ENCODE measurements around the gene MNS1.
"Not testable (repeated sequence)": the region's sequence is repeated elsewhere in the genome, so short reads cannot be mapped to it uniquely, and the experiment has no call there.

The MNS1 gene

GRCh38 chr15:56464893-56465520 is at the start of gene MNS1:
MNS1 (minus strand) TSS chr15:56465137; CDS start chr15:56464972, 165 bp downstream.
- peak; percentile 97 for DNase-seq (ENCODE audit: low spot score)

- DNase-seq (ENCODE audit: low spot score) = peak; percentile 75
Measured at GRCh38 chr15:56496635-56497034, 31.7 kb upstream of the MNS1 start.

GRCh38 chr15:56495533-56495932 is 30.6 kb upstream of the MNS1 start:
- no peak for DNase-seq (ENCODE audit: low spot score)

- DNase-seq (ENCODE audit: low spot score) = no peak
Measured at GRCh38 chr15:56495053-56495452, 30.1 kb upstream of the MNS1 start.

- no peak for DNase-seq (ENCODE audit: low spot score)
Measured at GRCh38 chr15:56492791-56493555, 28.0 kb upstream of the MNS1 start.

- no peak for DNase-seq (ENCODE audit: low spot score)
Measured at GRCh38 chr15:56492236-56492635, 27.3 kb upstream of the MNS1 start.

GRCh38 chr15:56491110-56491722 is 26.3 kb upstream of the MNS1 start:
- peak; percentile 88 for DNase-seq (ENCODE audit: low spot score)

- DNase-seq (ENCODE audit: low spot score) = no peak
Measured at GRCh38 chr15:56490461-56490860, 25.5 kb upstream of the MNS1 start.

- not testable (repeated sequence) for DNase-seq (ENCODE audit: low spot score)
Measured at GRCh38 chr15:56486206-56486605, 21.3 kb upstream of the MNS1 start.

- DNase-seq (ENCODE audit: low spot score) = not testable (repeated sequence)
Measured at GRCh38 chr15:56485426-56485825, 20.5 kb upstream of the MNS1 start.

- DNase-seq (ENCODE audit: low spot score) = no peak
Measured at GRCh38 chr15:56484287-56484686, 19.4 kb upstream of the MNS1 start.

- DNase-seq (ENCODE audit: low spot score) = no peak
Measured at GRCh38 chr15:56475351-56475750, 10.4 kb upstream of the MNS1 start.

- no peak for DNase-seq (ENCODE audit: low spot score)
Measured at GRCh38 chr15:56473017-56473416, 8.1 kb upstream of the MNS1 start.

GRCh38 chr15:56472278-56472677 is 7.3 kb upstream of the MNS1 start:
- DNase-seq (ENCODE audit: low spot score) = no peak

- no peak for DNase-seq (ENCODE audit: low spot score)
Measured at GRCh38 chr15:56471440-56472069, 6.6 kb upstream of the MNS1 start.

GRCh38 chr15:56469483-56469882 is 4.5 kb upstream of the MNS1 start:
- DNase-seq (ENCODE audit: low spot score) = no peak

- DNase-seq (ENCODE audit: low spot score) = no peak
Measured at GRCh38 chr15:56468401-56468800, 3.5 kb upstream of the MNS1 start.

- no peak for DNase-seq (ENCODE audit: low spot score)
Measured at GRCh38 chr15:56467616-56468015, 2.7 kb upstream of the MNS1 start.

GRCh38 chr15:56460947-56461346 is 4.0 kb downstream of the MNS1 start:
- no peak for DNase-seq (ENCODE audit: low spot score)

- no peak for DNase-seq (ENCODE audit: low spot score)
Measured at GRCh38 chr15:56460071-56460470, 4.9 kb downstream of the MNS1 start.

GRCh38 chr15:56459096-56459495 is 5.8 kb downstream of the MNS1 start:
- no peak for DNase-seq (ENCODE audit: low spot score)

GRCh38 chr15:56456229-56456628 is 8.7 kb downstream of the MNS1 start:
- no peak for DNase-seq (ENCODE audit: low spot score)

- no peak for DNase-seq (ENCODE audit: low spot score)
Measured at GRCh38 chr15:56454836-56455235, 10.1 kb downstream of the MNS1 start.

Data from AG20443 (cell line).